H1 (cell line): ENCODE data around the gene NFIA. TPM values are rescaled to one million over a fixed set of nuclear protein-coding genes. Genes with fewer than 3 reads are reported as not detected.

Source experiments
- POLR2A ChIP-seq, 2 experiments: IDR thresholded peaks; 1 replicate in 1 of 2; 2 replicates in 1 of 2; pipeline ENCODE4 v1.6.1; 2011; ENCODE audit warnings: low read depth in 2 of 2, low read length in 2 of 2, mild to moderate bottlenecking in 2 of 2; ENCODE audit errors: control extremely low read depth in 1 of 2
- polyA plus RNA-seq, 7 experiments: library from polyadenylated mRNA; depleted of rRNA in 3 of 7; stranded (reverse) in 5 of 7; unstranded in 2 of 7; fragments of >200 nt in 5 of 7; fragments of 200-250 nt in 2 of 7; gene quantifications; 1 replicate in 5 of 7; 2 replicates in 1 of 7; 4 replicates in 1 of 7; pipeline versions ENCODE4 v1.2.1 to v1.2.3, GENCODE V29; 2011 to 2013; ENCODE audit warnings: missing spikeins in 2 of 7, mixed read lengths in 2 of 7
- total RNA-seq: library from RNA; stranded (reverse); fragmentation: NEBNext Ultra II Directional; extraction: Animal tissue kit (Norgen Biotek cat#: 25700); gene quantifications from 2 replicates; pipeline ENCODE4 v1.2.1, GENCODE V29; 2021

NFIA gene
- total and polyA plus RNA-seq, 2 of the 8 experiments (the other 6 are each of a cell fraction or from before 2014, with no cell fraction given): 1.8 to 2.3 TPM

DNA sequence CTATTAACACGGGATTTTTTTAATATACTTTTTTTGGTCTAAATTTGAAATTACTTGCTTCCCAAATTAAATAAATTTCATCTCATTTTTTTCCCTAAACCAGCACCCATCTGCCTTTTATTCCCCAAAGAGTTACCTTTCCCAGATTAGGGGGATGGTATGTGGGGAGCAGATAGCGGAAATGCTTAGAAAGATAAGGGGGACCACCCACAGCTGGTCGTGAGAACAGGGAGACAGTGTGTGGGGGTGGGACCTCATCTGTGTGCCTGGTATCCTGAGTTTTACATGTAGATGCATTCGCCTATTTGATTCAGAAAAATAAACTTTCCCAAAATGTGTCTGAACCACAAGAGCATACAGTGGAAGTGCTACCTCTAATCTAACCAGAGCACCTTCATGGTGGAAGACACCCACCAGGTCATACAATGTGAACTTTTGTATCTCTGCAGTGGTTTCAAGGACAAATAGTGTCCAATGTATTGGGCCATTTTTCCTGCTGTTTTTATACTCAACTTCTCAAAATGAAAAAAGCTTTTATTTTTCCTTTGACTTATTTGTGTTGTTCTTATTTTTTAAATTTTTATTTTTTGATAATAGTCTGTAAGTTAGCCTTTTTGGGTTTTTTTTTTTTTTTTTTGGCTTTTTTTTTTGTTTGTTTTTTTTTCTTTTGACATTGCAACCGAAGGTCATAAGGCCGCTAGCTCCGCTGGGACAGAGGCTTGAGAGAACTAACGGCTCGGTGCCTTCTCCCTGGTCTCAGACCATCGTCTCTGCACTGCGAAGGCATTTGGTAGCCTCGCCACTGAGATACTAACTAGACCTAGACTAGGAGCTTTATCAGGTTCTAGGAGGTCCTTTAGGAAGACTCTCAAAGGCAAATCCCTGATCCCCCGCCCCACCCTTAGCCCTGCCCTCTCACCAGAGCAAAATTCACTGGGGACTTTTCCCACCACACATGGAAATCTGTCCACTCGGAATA lies 379.3 kb downstream of the NFIA start (continued):
- no peak for TF ChIP-seq POLR2A (IDR thresholded peaks at IDR 0.05; ENCODE audit: control extremely low read depth in 1 of 2, low read depth in 2 of 2, low read length in 2 of 2)
